NCI-H82 (cell line): Measurements from ENCODE around the gene NUDT1.

Experiments
- DNase-seq: peaks from one replicate; lab custom pipeline; 2025; lab: John Stamatoyannopoulos, UW

Gene NUDT1

GRCh38 chr7:2224491-2224928 is 17.5 kb upstream of the NUDT1 start:
- no peak for DNase-seq

- no peak for DNase-seq
Observed at GRCh38 chr7:2224934-2225333, 17.1 kb upstream of the NUDT1 start.

- DNase-seq: no peak
Observed at GRCh38 chr7:2225336-2225735, 16.7 kb upstream of the NUDT1 start.

- DNase-seq: no peak
Observed at GRCh38 chr7:2225830-2226229, 16.2 kb upstream of the NUDT1 start.

GRCh38 chr7:2227699-2228098 is 14.3 kb upstream of the NUDT1 start:
- no peak for DNase-seq

GRCh38 chr7:2228921-2229320 is 13.1 kb upstream of the NUDT1 start:
- peak; percentile 45 for DNase-seq

GRCh38 chr7:2229467-2229866 is 12.6 kb upstream of the NUDT1 start:
- no peak for DNase-seq

GRCh38 chr7:2230226-2230625 is 11.8 kb upstream of the NUDT1 start:
- peak; percentile 24 for DNase-seq

- DNase-seq: no peak
Observed at GRCh38 chr7:2230882-2231281, 11.1 kb upstream of the NUDT1 start.

GRCh38 chr7:2231992-2232765 is 9.8 kb upstream of the NUDT1 start:
- DNase-seq: peak; percentile 65

GRCh38 chr7:2232766-2233520 is 9.1 kb upstream of the NUDT1 start, which contains the start of gene MAD1L1:
Gene MAD1L1 (minus strand): TSS chr7:2232945. CDS start chr7:2230133, 2,812 bp downstream.
- peak; percentile 96 for DNase-seq

GRCh38 chr7:2233926-2234325 is 8.1 kb upstream of the NUDT1 start:
- DNase-seq: no peak

- DNase-seq: no peak
Observed at GRCh38 chr7:2237109-2237602, 4.9 kb upstream of the NUDT1 start.

- DNase-seq: no peak
Observed at GRCh38 chr7:2239242-2239641, 2.8 kb upstream of the NUDT1 start.

GRCh38 chr7:2242541-2243429 is 759 bp downstream of the NUDT1 start:
- peak; percentile 85 for DNase-seq

GRCh38 chr7:2243458-2243857 is 1.4 kb downstream of the NUDT1 start:
- no peak for DNase-seq

- DNase-seq: no peak
Observed at GRCh38 chr7:2244404-2244995, 2.5 kb downstream of the NUDT1 start.

- no peak for DNase-seq
Observed at GRCh38 chr7:2245883-2246675, 4.1 kb downstream of the NUDT1 start.

- peak; percentile 79 for DNase-seq
Observed at GRCh38 chr7:2247141-2247995, 5.3 kb downstream of the NUDT1 start.
